ENCODE measurements around the gene YWHAG. TPM values are rescaled to one million over a fixed set of nuclear protein-coding genes. Genes with fewer than 3 reads are reported as not detected.

YWHAG gene
- total and polyA plus RNA-seq, 2 of the 13 experiments (the other 11 are each of a cell fraction or from before 2014, with no cell fraction given): 36.9 to 67.5 TPM

DNA sequence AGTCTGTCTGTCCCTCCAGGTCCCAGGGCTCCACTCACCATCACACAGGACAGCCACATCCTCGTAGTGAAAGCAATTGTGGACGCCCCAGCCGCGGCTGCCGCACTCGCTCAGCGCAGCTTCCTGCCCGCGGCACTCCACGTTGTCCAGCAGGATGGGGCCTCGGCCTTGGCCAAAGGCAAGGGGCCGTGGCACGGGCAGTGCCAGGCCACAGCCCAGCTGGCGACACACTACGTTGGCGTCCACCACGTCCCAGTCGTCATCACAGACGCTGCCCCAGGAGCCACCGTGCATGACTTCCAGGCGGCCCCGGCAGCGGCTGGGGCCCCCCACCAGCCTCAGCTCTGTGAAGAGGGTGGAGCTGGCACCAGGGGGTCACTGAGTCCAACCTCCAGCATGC, 41.5 kb upstream of the YWHAG start (continued):
- TF ChIP-seq, protein P1, sequence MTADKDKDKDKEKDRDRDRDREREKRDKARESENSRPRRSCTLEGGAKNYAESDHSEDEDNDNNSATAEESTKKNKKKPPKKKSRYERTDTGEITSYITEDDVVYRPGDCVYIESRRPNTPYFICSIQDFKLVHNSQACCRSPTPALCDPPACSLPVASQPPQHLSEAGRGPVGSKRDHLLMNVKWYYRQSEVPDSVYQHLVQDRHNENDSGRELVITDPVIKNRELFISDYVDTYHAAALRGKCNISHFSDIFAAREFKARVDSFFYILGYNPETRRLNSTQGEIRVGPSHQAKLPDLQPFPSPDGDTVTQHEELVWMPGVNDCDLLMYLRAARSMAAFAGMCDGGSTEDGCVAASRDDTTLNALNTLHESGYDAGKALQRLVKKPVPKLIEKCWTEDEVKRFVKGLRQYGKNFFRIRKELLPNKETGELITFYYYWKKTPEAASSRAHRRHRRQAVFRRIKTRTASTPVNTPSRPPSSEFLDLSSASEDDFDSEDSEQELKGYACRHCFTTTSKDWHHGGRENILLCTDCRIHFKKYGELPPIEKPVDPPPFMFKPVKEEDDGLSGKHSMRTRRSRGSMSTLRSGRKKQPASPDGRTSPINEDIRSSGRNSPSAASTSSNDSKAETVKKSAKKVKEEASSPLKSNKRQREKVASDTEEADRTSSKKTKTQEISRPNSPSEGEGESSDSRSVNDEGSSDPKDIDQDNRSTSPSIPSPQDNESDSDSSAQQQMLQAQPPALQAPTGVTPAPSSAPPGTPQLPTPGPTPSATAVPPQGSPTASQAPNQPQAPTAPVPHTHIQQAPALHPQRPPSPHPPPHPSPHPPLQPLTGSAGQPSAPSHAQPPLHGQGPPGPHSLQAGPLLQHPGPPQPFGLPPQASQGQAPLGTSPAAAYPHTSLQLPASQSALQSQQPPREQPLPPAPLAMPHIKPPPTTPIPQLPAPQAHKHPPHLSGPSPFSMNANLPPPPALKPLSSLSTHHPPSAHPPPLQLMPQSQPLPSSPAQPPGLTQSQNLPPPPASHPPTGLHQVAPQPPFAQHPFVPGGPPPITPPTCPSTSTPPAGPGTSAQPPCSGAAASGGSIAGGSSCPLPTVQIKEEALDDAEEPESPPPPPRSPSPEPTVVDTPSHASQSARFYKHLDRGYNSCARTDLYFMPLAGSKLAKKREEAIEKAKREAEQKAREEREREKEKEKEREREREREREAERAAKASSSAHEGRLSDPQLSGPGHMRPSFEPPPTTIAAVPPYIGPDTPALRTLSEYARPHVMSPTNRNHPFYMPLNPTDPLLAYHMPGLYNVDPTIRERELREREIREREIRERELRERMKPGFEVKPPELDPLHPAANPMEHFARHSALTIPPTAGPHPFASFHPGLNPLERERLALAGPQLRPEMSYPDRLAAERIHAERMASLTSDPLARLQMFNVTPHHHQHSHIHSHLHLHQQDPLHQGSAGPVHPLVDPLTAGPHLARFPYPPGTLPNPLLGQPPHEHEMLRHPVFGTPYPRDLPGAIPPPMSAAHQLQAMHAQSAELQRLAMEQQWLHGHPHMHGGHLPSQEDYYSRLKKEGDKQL (CRISPR knock-in tag; IDR thresholded peaks at IDR 0.05; ENCODE audit: low read depth): no peak
- peak; percentile 74 for TF ChIP-seq AGO2 (optimal IDR thresholded peaks at IDR 0.05; ENCODE audit: low read depth, low read length)
- TF ChIP-seq NFKB2 (CRISPR knock-in tag; IDR thresholded peaks at IDR 0.05; ENCODE audit: borderline replicate concordance): no peak
- no peak for TF ChIP-seq KLF6 (CRISPR knock-in tag; IDR thresholded peaks at IDR 0.05)

DNA sequence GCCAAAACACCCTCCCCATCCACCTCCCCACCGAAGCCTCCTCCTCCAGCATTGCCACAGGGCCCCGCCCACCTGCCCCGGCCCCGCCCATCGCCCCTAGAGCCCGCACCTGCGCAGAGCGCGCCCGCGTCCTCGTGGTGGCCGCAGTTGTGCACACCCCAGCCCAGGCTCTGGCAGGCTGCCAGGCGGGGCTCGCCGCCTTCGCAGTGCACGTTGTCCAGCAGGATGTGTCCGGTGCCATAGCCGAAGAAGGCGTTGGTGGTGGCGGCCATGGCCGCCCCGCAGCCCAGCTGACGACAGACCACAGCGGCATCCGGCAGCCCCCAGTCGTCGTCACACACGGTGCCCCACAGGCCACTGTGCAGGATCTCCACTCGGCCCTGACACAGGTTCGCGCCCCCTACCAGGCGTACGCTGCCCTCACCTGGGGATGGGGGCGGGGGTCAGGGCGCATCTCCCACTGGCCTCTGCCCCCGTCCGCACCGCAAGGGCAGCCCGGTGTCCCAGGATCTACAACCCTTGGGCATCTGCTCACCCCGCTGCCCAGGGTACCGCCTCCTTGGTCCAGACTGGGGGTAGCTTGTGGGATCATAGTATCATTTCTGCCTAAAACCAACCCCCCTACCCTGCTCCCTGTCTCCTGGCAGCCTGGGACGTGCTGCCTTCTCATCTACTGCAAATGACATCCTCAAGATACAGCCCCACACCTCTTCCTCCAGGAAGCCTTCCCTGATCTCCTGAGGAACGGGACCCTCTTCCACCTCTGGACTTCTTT, 38.8 kb upstream of the YWHAG start:
- BruUV-seq (replicated peaks): no TSS peak
- H3K9me3 ChIP-seq (ENCODE audit: low read length): no peaks in the 10 kb centered on the region
- no peak overlapping the region for H3K4me3 ChIP-seq (replicated peaks in 1 of 3; ENCODE audit: insufficient read depth in 1 of 3, low read depth in 2 of 3, low read length in 3 of 3)
- WGBS (ENCODE audit: low lambda C conversion rate): 96% methylated on average over 21 of the region's 45 CpGs
- peaks cover 2 to 6% of the 10 kb centered on the region in 2 experiments; a peak in 1 of 5 replicates for H3K36me3 ChIP-seq (replicated peaks in 1 of 2; ENCODE audit: control insufficient read depth in 1 of 2, insufficient read depth in 2 of 2, low read length in 2 of 2)
- no peaks in the 10 kb centered on the region for H3K79me2 ChIP-seq (ENCODE audit: insufficient read depth, low read length)
- POLR2A ChIA-PET: interaction anchor here (2.7 kb wide), 1 partner anchor 11 kb away, joined by 10 read pairs; the partner anchor contains the start of gene SSC4D
- intact Hi-C loops (cut with micrococcal nuclease; ENCODE audit: unreplicated experiment) (no loop called here), in situ Hi-C loops (cut with HindIII; ENCODE audit: extremely low pct_ligation_motif_present, low pct_unique_long_range_greater_than_20kb) (no loop called here)
- CTCF ChIA-PET (ENCODE audit: low intra/inter-chr PET ratio, low total read pairs): no interaction called here
- no peak overlapping the region for H2AFZ ChIP-seq (ENCODE audit: low read length)
- H3K27me3 ChIP-seq (ENCODE audit: control insufficient read depth in 1 of 2, insufficient read depth in 2 of 2, low read length in 2 of 2): no peaks in the 10 kb centered on the region
- DNase-seq (ENCODE audit: low spot score): no peak
- no peak overlapping the region for H3K4me2 ChIP-seq (ENCODE audit: low read depth, low read length)
- no peaks in the 10 kb centered on the region for H4K20me1 ChIP-seq (ENCODE audit: insufficient read depth, low read length)
- peaks cover 33% of the 10 kb centered on the region for H3K4me1 ChIP-seq (ENCODE audit: insufficient read depth, low read length)
- FAIRE-seq: no peak
- no peak for ATAC-seq
- H3K27ac ChIP-seq (ENCODE audit: extremely low read length, insufficient read depth, low read length): no peak overlapping the region
- TF ChIP-seq GATA4 (IDR thresholded peaks at IDR 0.05; ENCODE audit: borderline replicate concordance, low read depth): no peak
- TF ChIP-seq ZNF20 (CRISPR knock-in tag; IDR thresholded peaks at IDR 0.05): no peak
- TF ChIP-seq RARG (CRISPR knock-in tag; IDR thresholded peaks at IDR 0.05; ENCODE audit: low read depth): no peak
- peak; percentile 58 for TF ChIP-seq RBFOX2 (IDR thresholded peaks at IDR 0.05; ENCODE audit: low read depth, low read length)
- peak; percentile 97 for TF ChIP-seq AGO2 (optimal IDR thresholded peaks at IDR 0.05; ENCODE audit: low read depth, low read length)
- no peak overlapping the region for H3K9ac ChIP-seq (ENCODE audit: insufficient read depth, low read depth, low read length)
